Stimulated activated memory B cell treated with anti-CD40 and anti-IgM and Interleukin-4, amounts not matched to agents 10 μg/mL and 1 μg/mL and 100 μg/mL, for 72 hours (primary cell): Measurements from ENCODE around the gene CRHR1.

Experiments used
- ATAC-seq: fragments of 150-1000 bp; cut with Tn5 transposase; 2 replicates; pipeline ENCODE4 v1.10.0; 2021
- H3K27ac Mint-ChIP-seq: one replicate; pipeline ENCODE4 v1.8.0; 2022; ENCODE audit warnings: mild to moderate bottlenecking, mixed read lengths
- H3K27me3 Mint-ChIP-seq: one replicate; pipeline ENCODE4 v1.8.0; 2022; ENCODE audit warnings: mixed read lengths
- H3K36me3 Mint-ChIP-seq: one replicate; pipeline ENCODE4 v1.8.0; 2022; ENCODE audit warnings: mixed read lengths
- H3K4me1 Mint-ChIP-seq: one replicate; pipeline ENCODE4 v1.8.0; 2022; ENCODE audit warnings: mixed read lengths
- H3K4me3 Mint-ChIP-seq: one replicate; pipeline ENCODE4 v1.8.0; 2022; ENCODE audit warnings: mild to moderate bottlenecking, moderate library complexity, mixed read lengths
- H3K9me3 Mint-ChIP-seq: one replicate; pipeline ENCODE4 v1.8.0; 2022; ENCODE audit warnings: mixed read lengths

The CRHR1 gene

GRCh38 chr17:45836047-45837044 is 52.2 kb downstream of the CRHR1 start:
- H3K9me3 Mint-ChIP-seq = no peaks in the 10 kb centered on the region
- H3K4me3 Mint-ChIP-seq = no peak overlapping the region
- no peak overlapping the region for H3K27ac Mint-ChIP-seq
- peaks cover 55% of the 10 kb centered on the region for H3K27me3 Mint-ChIP-seq
- ATAC-seq = peak; percentile 2
- no peaks in the 10 kb centered on the region for H3K4me1 Mint-ChIP-seq
- H3K36me3 Mint-ChIP-seq = no peaks in the 10 kb centered on the region

DNA sequence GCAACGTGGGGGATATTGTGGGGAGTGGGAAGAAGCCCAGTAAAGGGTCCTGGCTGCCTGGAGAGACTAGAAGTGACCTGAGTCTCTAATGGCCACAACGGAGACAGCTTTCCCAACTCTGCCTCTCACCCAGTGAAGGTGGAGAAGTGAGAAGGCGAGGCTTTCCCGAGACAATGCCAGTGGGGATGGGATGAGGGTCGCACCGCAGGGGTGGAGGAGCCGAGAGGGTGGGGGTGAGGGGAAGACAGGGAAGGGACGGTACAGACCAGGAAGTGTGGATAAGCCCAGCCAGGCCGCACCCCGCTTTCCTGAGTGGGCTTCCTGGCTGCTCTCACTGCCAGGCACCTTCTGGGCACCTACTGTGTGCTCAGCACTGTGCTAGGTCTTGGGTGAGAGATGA is 53.1 kb downstream of the CRHR1 start:
- H3K27ac Mint-ChIP-seq = no peak overlapping the region
- peaks cover 55% of the 10 kb centered on the region for H3K27me3 Mint-ChIP-seq
- no peaks in the 10 kb centered on the region for H3K36me3 Mint-ChIP-seq
- no peaks in the 10 kb centered on the region for H3K4me1 Mint-ChIP-seq
- H3K4me3 Mint-ChIP-seq = no peak overlapping the region
- no peaks in the 10 kb centered on the region for H3K9me3 Mint-ChIP-seq
- no peak for ATAC-seq

GRCh38 chr17:45837603-45838002 is 53.5 kb downstream of the CRHR1 start:
- Mint-ChIP-seq H3K27ac (no peak overlapping the region), H3K9me3 (no peaks in the 10 kb centered on the region), H3K27me3 (peaks cover 55% of the 10 kb centered on the region), H3K4me3 (no peak overlapping the region), H3K4me1 (no peaks in the 10 kb centered on the region), H3K36me3 (no peaks in the 10 kb centered on the region)
- ATAC-seq = no peak

GRCh38 chr17:45838751-45839295 is 54.7 kb downstream of the CRHR1 start:
- Mint-ChIP-seq H3K4me1 (no peaks in the 10 kb centered on the region), H3K9me3 (no peaks in the 10 kb centered on the region), H3K27ac (no peak overlapping the region), H3K36me3 (no peaks in the 10 kb centered on the region), H3K27me3 (peaks cover 45% of the 10 kb centered on the region), H3K4me3 (no peak overlapping the region)
- ATAC-seq = no peak

GRCh38 chr17:45839442-45839841 is 55.3 kb downstream of the CRHR1 start:
- Mint-ChIP-seq H3K4me3 (no peak overlapping the region), H3K36me3 (no peaks in the 10 kb centered on the region), H3K27me3 (peaks cover 40% of the 10 kb centered on the region), H3K27ac (no peak overlapping the region), H3K9me3 (no peaks in the 10 kb centered on the region), H3K4me1 (no peaks in the 10 kb centered on the region)
- ATAC-seq = no peak

DNA sequence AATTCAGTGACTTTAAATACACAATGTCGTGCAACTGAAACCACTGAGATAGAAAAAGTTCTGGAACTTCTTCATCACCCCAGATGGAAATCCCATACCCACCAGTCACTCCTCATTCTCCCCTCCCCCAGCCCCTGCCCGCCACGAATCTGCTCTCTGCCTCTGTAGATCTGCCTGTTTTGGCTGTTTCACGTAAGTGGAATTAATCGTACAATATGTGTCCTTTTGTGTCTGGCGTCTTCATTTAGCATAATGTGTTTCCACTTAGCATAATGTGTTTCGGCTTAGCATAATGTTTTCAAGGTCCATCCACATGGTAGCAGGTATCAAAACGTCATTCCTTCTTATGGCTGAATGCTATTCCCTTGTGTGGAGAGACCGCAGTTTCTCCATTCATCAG is 57.1 kb downstream of the CRHR1 start:
- no peak for ATAC-seq
- H3K4me1 Mint-ChIP-seq = no peaks in the 10 kb centered on the region
- peaks cover 27% of the 10 kb centered on the region for H3K27me3 Mint-ChIP-seq
- no peaks in the 10 kb centered on the region for H3K9me3 Mint-ChIP-seq
- H3K4me3 Mint-ChIP-seq = no peak overlapping the region
- no peaks in the 10 kb centered on the region for H3K36me3 Mint-ChIP-seq
- no peak overlapping the region for H3K27ac Mint-ChIP-seq

- peaks cover 18% of the 10 kb centered on the region for H3K27me3 Mint-ChIP-seq
- no peaks in the 10 kb centered on the region for H3K9me3 Mint-ChIP-seq
- no peak overlapping the region for H3K27ac Mint-ChIP-seq
- H3K4me3 Mint-ChIP-seq = no peak overlapping the region
- ATAC-seq = no peak
- H3K4me1 Mint-ChIP-seq = no peaks in the 10 kb centered on the region
- H3K36me3 Mint-ChIP-seq = no peaks in the 10 kb centered on the region
Measured at GRCh38 chr17:45841883-45842525, 57.9 kb downstream of the CRHR1 start.

DNA sequence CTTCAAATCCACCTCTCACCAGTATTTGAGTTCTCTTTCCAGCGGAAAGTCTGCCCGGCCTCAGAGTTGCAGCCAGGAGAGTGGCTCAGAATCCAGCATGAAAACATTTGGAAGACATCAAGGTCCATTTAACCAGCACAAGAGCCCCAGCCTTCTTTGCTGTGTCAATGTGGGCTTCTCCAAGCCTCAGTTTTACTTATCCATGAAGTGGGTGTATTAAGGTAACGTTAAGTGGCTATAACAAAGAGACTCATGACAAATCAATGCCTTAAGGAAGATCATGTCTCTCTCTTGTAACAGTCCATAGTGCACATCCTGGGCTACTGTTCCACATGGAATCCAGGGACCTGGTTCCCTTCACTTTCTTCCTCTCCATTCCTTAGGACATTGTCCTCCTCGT is 59.6 kb downstream of the CRHR1 start:
- H3K9me3 Mint-ChIP-seq = no peaks in the 10 kb centered on the region

GRCh38 chr17:45844695-45845375 is 60.7 kb downstream of the CRHR1 start, which contains the start of gene SPPL2C:
Gene SPPL2C, plus strand, starts transcription at chr17:45844881. Its CDS starts 26 bp downstream, at chr17:45844907.
- Mint-ChIP-seq H3K36me3 (no peaks in the 10 kb centered on the region), H3K4me1 (no peaks in the 10 kb centered on the region), H3K9me3 (no peaks in the 10 kb centered on the region), H3K27me3 (peaks cover 19% of the 10 kb centered on the region), H3K27ac (no peak within 1 kb of the TSS), H3K4me3 (no peak within 1 kb of the TSS)
- peak; percentile 39 for ATAC-seq

More for the DNA sequence above, 59.6 kb downstream of the CRHR1 start:
- no peaks in the 10 kb centered on the region for H3K36me3 Mint-ChIP-seq
- no peak overlapping the region for H3K4me3 Mint-ChIP-seq
- ATAC-seq = no peak
- no peaks in the 10 kb centered on the region for H3K4me1 Mint-ChIP-seq
- peaks cover 23% of the 10 kb centered on the region for H3K27me3 Mint-ChIP-seq
- no peak overlapping the region for H3K27ac Mint-ChIP-seq

GRCh38 chr17:45845376-45846185 is 61.5 kb downstream of the CRHR1 start:
- Mint-ChIP-seq H3K36me3 (no peaks in the 10 kb centered on the region), H3K27ac (no peak overlapping the region), H3K4me3 (no peak overlapping the region), H3K4me1 (no peaks in the 10 kb centered on the region), H3K27me3 (peaks cover 19% of the 10 kb centered on the region), H3K9me3 (no peaks in the 10 kb centered on the region)
- no peak for ATAC-seq

DNA sequence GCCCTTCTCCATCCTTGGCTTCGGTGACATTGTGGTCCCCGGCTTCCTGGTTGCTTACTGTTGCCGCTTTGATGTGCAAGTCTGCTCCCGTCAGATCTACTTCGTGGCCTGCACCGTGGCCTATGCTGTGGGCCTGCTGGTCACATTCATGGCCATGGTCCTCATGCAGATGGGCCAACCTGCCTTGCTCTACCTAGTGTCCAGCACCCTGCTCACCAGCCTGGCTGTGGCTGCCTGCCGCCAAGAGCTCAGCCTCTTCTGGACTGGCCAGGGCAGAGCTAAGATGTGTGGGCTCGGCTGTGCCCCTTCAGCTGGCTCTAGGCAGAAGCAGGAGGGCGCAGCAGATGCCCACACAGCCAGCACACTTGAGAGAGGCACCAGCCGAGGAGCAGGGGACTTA is 62.1 kb downstream of the CRHR1 start:
- Mint-ChIP-seq H3K27ac (no peak overlapping the region), H3K27me3 (peaks cover 25% of the 10 kb centered on the region), H3K4me1 (no peaks in the 10 kb centered on the region), H3K36me3 (no peaks in the 10 kb centered on the region), H3K4me3 (no peak overlapping the region), H3K9me3 (no peaks in the 10 kb centered on the region)
- ATAC-seq = no peak

DNA sequence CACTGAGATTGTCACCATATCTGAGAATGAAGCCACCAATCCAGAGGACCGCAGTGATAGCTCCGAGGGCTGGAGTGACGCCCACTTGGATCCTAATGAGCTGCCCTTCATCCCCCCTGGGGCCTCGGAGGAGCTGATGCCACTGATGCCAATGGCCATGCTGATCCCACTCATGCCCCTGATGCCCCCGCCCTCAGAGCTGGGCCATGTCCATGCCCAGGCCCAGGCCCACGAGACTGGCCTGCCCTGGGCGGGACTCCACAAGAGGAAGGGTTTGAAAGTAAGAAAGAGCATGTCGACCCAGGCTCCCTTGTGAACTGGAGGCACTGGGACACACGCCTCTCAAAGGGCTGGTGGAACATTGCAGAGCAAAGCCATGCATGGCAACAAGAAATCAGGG is 62.5 kb downstream of the CRHR1 start:
- no peak overlapping the region for H3K4me3 Mint-ChIP-seq
- no peaks in the 10 kb centered on the region for H3K4me1 Mint-ChIP-seq
- H3K27me3 Mint-ChIP-seq = peaks cover 30% of the 10 kb centered on the region
- H3K36me3 Mint-ChIP-seq = no peaks in the 10 kb centered on the region
- H3K9me3 Mint-ChIP-seq = no peaks in the 10 kb centered on the region
- ATAC-seq = no peak
- H3K27ac Mint-ChIP-seq = no peak overlapping the region

DNA sequence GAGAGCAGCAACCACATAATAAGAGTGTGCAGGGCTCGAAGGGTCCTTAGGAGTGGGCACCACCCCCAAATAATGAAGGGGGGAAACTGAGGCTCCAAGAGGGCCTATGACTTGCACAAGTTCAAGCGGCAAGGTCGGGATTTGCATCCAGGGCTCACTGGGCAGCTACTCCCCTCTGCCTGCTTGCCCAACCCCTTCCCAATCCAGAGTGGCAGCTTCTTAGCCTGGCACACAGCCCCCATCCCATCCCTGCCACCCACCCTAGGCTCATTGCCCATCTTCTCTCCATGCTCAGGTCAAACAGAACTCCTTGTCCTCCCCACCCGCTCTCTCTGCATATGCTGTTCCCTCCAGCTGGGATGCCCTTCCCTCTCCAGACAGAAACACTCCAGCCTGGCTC is 63.0 kb downstream of the CRHR1 start:
- no peaks in the 10 kb centered on the region for H3K4me1 Mint-ChIP-seq
- no peak for ATAC-seq
- H3K27ac Mint-ChIP-seq = no peak overlapping the region

DNA sequence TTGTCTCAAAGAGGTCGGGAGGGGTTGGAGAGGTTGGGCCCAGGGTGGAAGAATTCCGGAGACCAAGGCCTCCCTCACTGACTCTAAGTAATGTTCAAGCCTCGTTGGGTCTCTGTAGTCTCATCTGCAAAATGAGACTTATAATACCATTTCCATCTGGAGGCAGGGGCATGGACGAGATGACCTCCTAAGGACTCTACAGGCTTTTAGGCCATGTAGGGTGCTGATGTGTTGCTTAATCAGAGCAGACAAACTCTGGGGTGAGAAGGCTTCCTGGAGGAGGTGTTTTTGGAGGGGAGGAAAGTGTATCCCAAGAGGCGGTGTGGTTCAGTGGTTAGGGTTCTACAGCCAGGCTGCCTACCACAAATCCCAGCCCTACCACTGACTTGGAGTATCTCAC is 63.6 kb downstream of the CRHR1 start:
- H3K4me3 Mint-ChIP-seq = no peak overlapping the region
- no peak for ATAC-seq
- no peak overlapping the region for H3K27ac Mint-ChIP-seq
- H3K36me3 Mint-ChIP-seq = no peaks in the 10 kb centered on the region
- H3K27me3 Mint-ChIP-seq = peaks cover 37% of the 10 kb centered on the region
- no peaks in the 10 kb centered on the region for H3K9me3 Mint-ChIP-seq
- H3K4me1 Mint-ChIP-seq = peaks cover 4% of the 10 kb centered on the region

More for the DNA sequence above, 63.0 kb downstream of the CRHR1 start:
- peaks cover 31% of the 10 kb centered on the region for H3K27me3 Mint-ChIP-seq
- H3K9me3 Mint-ChIP-seq = no peaks in the 10 kb centered on the region
- no peak overlapping the region for H3K4me3 Mint-ChIP-seq
- H3K36me3 Mint-ChIP-seq = no peaks in the 10 kb centered on the region
